Stimulated activated CD4-positive, alpha-beta T cell treated with anti-CD3 and anti-CD28 coated beads, Interleukin-15, amount 100 ng/mL, for 24 hours (primary cell): ENCODE results near the gene SERPINB8.
"Not testable (repeated sequence)": the region's sequence is repeated elsewhere in the genome, so short reads cannot be mapped to it uniquely, and the experiment has no call there.

Source experiments
- DNase-seq: peaks from one replicate; pipeline ENCODE4 v3.0.0-alpha.2; 2020

The SERPINB8 gene, protein sequence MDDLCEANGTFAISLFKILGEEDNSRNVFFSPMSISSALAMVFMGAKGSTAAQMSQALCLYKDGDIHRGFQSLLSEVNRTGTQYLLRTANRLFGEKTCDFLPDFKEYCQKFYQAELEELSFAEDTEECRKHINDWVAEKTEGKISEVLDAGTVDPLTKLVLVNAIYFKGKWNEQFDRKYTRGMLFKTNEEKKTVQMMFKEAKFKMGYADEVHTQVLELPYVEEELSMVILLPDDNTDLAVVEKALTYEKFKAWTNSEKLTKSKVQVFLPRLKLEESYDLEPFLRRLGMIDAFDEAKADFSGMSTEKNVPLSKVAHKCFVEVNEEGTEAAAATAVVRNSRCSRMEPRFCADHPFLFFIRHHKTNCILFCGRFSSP

DNA sequence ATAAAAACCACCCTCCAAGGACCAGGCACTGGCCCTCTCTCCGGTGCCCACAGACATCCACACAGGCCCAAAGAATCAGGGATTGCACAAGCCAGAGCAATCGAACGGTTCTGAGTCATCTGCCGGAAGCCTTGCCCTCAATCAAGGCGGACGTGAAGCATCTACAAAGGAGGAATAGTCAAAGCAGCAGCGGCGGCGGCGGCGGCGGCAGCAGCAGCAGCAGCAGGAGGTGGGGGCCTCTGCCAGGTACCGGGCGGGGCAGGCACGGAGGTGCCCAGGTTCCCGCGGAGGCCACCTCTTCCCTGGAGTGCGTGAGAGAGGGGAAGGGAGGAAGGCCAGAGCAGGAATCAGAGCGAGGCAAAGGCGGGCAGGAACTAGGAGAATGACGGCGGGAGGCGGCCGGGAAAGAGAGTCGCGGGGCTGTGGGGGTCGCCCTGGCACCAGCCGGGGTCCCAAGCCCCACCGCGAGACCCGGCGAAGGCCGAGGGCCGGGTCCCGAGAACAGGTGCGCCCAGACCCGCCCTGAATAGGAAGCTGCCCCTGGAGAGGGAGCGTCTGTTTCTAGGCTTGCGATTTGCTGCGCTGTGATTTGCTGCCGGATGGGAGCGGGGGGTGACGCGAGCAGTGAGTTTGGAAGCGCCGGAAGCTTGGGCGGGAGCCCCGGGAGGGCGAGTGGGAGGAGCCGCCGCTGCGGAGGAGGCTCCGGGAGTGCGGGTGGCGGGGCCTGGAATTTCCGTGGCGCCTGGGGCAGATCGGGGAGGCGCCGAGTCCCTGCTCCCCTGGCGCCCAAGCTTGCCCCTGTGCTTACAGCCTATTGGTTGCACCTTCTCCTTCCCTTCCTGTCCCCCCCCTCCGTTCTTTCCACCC, at the start of gene SERPINB8:
Gene SERPINB8 (plus strand): TSS at position 140 of the 867 bp plus-strand sequence. CDS start 8,228 bp downstream, outside the sequence.
- peak; percentile 90 for DNase-seq

DNA sequence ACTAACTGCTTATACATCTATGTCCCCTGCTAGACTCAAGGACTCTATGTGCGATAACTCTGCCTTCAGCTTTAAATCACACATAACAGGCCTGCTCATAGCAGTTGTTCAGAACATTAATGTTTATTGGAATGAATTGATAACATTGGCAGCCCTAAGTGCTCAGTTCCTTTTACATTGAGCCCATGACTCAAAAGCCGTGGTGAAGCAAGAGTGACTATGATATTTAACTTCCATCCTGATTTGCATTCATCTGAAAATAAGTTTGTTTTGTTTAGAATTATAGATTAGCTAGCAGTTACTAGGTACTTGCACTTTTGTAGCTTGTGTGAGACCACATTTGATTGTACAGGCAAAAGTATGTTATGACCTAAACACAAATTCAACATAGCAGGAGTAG, 47.8 kb upstream of the SERPINB8 start:
- DNase-seq: no peak

DNA sequence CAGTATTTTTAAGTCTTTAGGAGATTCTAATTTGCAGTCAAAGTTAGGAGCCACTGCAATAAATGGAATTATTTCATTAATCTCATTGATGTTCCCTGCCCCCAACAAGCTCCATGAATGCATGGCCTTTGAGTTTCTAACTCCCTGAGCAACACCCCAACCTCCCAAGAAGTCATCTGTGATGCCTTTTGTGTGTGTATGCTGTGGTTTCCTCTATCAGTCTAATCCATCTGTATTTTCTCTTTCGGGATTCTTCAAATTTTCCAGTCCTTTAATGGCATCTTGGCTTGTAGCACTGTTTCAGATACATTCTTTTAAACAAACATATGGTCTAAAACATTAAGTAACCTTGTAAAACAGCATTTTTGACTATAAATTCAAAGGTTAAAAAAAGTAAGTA, 45.3 kb upstream of the SERPINB8 start:
- DNase-seq: no peak

DNA sequence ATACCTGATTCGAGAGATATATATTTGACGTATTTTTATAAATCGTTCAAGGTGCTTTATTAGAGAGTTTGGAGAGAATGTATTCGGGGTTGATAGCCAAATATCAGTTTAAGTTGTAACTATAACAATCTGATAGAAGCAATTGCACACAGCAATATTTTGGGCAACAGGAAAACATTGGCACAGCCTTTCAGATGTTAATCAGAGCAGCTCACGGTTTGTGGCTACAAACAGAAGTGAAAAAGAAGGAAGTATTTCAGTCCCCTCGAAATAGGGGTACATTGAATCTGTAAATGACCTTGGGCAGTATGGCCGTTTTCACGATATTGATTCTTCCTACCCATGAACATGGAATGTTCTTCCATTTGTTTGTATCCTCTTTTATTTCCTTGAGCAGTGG, 41.5 kb upstream of the SERPINB8 start:
- no peak for DNase-seq

DNA sequence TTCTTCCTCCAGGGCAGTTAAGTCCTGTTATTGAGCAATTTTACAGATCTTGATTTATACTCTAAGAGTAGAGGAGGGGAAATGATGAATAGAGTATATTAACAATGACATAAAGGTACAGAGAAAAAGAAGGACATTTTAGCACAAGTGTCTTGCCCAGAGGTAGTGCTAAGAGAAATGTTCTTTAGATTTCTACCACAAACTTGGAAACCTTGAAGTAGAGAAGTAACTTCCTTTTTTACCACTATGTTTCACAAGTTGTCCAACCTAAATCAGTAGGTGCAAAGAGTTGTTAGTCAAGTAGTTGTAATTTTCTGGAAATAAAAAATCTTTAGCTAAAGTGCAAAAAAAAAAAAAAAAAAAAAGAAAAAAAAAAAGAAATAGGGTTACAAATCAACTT, 40.5 kb upstream of the SERPINB8 start:
- not testable (repeated sequence) for DNase-seq

DNA sequence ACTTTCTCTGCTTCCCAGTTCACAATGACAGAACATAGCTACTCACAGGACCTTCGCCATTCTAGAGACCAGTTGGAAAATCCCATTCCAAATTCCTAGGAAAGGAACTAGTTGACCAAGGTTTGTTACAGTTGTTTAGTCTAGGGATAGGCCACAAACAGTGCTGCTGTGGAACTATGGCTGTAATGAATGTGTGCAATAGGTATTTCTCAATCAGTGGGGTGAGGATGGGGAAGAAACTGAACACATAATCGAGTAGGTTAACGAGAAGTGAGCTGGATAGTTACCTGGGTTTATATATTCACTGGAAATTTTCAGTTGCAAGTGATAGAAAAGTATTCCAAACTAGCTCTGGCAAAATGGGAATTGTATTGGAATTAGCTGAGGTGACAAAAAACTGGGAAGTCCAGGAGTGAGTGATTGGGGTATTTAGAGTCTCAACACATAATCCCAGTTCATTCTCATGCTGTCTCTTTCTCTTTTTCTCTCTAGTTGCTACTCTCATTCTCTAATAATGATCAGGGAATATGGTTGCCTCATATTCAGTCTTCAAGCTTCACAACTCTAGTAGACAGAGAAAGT, 39.0 kb upstream of the SERPINB8 start:
- DNase-seq: no peak

DNA sequence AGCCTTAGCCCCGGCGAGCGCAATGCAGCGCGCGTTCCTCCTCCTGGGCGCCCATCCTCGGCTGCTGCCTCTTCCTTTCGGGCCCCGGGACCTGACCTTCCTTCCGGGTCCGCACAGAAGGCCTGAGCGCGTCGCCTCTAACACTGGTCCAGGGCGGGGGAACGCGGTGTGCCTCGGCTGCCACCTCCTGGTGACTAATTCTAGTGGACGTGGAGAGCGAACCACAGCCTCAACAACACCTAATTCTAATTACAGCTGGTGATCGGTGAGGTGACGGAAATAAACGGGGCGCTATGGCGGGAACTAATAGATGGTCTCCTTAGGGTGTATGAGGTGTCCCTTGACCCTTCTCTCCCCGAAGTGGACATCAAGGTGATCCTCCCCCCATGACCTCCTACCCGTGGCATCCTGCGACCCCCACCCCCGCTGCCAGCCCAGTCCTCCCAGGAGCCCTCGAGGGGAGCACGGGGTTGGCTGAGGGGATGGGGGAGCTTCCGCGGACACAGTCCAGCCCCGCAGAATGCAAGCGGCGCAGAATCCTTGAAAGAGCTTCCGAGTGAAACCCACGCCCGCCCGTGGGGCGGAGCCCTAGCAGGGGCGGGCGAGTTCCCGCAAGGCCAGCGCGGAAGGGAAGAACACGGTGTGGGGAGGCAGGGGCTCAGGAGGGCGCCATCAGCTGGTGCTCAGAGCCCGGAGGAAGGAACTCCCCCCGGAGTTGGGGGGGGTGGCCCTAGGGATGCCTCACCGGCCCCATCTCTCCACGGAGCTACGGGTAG, 33.5 kb upstream of the SERPINB8 start:
- peak; percentile 79 for DNase-seq

DNA sequence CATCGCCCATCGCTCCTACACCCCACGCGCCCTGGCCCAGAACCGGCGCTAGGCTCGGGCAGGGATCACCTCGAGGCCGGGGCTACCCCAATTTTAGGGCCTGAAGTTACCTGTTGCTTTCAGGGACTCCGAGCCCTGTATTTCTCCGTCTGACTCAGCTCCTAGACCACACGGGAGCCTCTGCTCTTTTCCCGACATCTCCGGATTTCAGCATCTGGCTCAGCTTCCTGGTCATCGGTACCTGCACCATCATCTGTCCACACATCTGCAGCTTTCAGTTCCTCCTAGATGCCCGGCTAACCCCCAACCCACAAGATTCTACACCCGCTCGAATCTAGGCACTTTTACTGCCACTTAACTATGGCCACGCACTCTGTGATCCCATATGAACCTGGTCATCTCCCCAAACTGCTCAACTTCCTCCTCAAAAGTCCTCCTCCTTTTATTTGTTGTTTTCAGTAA, 32.9 kb upstream of the SERPINB8 start:
- no peak for DNase-seq

DNA sequence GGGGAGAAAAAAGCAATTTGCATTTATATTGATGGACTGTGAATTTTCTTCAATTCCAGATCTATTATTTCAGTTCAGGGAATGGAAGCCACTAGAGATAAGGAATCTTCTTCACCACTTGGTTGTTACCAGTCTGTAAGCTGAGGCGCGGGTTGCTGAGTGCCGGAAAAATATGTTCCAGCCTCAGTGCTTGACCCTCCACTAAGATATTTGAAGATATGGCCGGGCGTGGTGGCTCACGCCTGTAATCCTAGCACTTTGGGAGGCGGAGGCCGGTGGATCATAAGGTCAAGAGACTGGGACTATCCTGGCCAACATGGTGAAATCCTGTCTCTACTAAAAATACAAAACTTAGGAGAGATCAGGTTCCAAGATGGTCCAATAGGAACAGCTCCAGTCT, 29.9 kb upstream of the SERPINB8 start:
- no peak for DNase-seq

DNA sequence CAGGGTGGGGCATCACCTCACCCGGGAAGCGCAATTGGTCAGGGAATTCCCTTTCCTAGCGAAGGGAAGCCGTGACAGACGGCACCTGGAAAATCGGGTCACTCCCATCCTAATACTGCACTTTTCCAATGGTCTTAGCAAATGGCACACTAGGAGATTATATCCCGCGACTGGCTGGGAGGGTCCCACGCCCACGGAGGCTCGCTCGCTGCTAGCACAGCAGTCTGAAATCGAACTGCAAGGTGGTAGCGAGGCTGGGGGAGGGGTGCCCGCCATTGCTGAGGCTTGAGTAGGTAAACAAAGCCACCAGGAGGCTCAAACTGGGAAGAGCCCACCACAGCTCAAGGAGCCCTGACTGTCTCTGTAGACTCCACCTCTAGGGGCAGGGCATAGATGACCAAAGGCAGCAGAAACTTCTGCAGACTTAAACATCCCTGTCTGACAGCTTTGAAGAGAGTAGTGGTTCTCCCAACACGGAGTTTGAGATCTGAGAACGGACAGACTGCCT, 29.3 kb upstream of the SERPINB8 start:
- not testable (repeated sequence) for DNase-seq

DNA sequence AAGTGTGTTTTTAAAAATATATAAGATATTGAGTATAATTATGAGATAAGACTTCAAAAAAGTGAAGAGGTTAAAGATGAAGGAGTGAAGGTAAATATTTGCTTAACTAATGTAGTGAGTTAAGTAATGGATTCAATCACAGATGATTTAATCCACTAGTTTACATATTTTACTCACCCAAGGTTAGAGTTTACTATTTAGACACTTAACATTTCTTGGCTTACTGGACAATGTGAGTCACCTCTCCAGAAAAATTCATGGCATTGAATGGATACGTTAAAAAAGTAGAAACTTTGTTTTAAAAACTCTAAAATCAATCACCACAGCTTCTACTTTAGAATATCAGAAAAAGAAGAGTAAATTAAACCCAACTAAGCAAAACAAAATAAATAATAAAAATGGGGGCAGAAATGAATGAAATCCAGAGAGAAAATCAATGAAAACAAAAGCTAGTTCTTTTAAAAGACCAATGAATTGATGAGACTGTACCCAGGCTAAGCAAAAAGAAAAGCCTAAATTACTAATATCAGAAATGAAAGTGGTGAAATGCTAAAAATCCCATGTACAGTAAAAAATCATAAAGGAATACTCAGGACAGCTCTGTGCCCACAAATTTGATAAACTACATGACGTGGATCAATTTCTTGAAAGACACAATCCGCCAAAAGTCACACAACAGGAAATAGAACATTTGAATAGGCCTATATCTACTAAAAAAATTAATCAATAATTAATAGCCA, 22.7 kb upstream of the SERPINB8 start:
- DNase-seq: no peak

DNA sequence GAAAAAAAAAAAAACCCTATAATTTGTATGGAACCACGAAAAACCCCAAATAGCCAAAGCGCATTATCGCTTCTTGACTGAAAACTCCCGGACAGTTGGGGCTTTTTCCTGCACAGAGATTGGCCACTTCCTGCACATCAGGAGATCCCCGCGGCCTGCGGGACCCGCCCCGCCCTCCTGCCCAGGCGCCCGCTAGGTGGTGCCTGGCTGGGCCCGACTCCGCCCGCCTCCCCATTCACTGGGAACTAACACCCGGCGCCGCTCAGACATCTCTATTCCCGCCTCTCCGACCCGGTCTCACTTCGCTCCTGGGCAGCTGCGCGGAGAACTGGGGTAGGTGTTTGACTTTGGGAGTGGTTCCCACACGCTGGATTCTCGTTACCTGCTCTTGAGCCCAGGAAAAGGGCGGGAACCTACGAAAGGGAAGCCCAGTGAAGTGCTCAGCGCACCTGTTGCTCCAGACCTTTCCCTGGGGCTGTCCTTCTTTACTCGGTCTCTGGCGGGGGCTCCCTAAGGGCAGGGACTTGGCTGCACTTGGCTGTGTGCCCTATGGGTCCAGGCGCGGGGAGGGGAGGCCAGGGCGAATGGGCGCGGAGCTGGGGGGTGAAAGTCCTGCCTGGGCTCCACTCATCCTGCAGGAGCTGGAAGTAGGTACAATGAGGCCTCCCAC, 20.7 kb upstream of the SERPINB8 start, which contains the start of gene HMSD:
Gene HMSD (plus strand): TSS at position 234 of the 670 bp plus-strand sequence. CDS start 4,155 bp downstream, outside the sequence.
- DNase-seq: peak; percentile 81

DNA sequence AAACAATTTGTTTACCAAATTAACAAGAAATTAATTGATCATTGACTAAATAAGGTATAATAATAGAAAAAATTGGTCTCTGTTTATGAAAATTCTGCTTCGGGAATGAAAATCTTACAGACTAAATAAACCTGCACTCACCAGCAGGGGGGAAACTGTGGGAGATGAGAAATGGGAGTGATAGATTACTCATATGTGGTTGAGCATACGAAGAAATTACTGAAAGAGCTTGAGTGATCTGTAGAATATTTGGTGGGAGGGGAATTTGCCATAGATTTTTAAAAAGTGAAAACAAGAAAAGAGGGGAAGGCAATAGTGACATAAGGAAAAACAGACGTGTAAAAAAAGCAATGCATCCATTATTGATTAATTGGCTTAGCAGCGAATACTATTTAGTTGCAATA, 18.6 kb upstream of the SERPINB8 start:
- peak; percentile 59 for DNase-seq

DNA sequence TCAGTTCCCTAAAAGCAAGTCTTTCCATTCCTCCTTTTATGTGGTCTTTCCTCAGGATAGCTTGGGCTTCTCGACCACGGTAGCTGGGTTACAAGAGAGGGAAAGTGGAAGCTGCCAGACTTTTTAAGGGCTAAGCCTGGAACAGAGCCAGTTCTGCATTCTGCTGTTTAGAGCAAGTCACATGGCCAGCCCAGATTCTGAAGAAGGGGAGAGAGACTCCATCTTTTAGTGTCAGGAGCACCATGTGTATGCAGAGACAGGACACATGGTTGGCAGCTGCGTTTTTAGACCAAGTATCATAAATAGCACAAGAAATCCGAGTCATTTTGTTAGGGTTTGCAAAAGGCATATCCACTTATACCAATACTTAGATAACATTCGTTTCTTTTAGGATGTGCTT, 16.1 kb upstream of the SERPINB8 start:
- DNase-seq: no peak

DNA sequence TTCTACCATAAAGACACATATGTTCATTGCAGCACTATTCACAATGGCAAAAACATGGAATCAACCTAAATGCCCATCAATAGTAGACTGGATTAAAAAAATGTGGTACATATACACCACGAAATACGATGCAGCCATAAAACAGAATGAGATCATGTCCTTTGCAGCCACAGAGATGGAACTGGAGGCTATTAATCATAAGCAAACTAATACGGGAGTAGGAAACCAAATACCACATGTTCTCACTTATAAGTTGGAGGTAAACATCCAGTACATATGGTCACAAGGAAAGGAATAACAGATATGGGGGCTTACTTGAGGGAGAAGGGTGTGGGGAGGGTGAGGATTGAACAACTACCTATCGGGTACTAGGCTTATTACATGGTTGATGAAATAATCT, 13.1 kb upstream of the SERPINB8 start:
- DNase-seq: no peak

DNA sequence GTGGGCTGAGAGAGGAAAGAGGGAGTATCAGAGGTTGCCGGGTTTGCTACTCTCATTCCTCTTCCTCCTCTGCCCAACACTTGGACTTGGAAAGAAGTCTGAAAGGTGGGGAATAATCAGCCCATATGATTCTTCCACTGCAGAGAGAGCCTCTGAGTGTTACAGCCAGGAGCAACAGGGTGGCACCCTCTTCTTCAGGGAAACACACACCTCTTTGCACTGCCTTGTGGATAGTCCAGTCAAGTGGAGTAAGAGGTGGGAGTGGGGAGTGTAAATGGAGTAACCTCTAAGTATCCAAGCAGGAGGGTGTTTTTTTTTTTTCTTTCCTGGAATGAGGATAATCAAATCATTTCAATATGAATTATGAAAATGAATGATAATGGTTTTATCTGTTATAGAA, 9.0 kb upstream of the SERPINB8 start:
- no peak for DNase-seq

DNA sequence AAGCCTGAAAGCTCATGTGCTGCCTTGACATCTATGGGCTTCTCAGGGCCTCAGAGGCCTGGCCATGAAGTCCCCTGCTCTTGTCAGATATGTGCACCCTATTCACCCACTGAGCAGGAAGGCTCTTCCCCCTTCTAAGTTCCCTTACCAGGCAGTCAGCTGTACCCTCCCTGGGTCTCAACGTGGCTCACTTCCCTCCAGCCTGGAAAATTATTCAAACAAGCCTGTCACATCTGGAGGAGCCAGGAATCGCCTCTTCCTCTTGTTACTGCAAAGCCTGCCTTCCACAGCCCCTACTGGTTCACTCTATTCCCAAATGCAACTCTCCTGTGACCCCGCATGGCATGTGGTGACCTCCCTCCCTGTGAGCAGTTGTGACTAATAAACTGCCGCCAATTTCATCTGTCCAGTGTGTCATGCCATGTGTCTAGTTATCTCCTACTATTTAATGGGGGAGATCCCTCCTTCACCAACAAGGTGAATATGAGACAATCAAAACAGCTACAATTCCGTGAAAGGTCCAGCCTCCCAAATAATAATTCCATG, 8.4 kb upstream of the SERPINB8 start:
- DNase-seq: no peak

DNA sequence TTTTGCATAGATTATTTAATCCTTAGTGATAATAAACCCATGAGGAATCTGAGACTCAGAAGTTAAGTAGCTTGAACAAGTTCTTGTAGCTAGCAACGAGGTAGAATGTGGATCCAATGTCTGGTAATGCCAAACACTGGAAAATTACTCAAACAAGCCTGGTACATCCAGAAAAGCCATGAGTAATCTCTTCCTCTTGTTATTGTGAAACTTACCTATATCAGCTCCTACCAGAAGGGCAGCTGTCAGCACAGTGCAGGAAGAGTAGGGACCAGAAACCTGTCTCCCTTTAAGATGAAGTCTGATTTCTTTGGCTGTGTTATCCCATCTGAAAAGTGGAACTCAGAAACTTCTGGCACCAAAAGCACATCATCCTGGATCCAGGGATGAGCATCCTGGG, 7.7 kb upstream of the SERPINB8 start:
- no peak for DNase-seq

DNA sequence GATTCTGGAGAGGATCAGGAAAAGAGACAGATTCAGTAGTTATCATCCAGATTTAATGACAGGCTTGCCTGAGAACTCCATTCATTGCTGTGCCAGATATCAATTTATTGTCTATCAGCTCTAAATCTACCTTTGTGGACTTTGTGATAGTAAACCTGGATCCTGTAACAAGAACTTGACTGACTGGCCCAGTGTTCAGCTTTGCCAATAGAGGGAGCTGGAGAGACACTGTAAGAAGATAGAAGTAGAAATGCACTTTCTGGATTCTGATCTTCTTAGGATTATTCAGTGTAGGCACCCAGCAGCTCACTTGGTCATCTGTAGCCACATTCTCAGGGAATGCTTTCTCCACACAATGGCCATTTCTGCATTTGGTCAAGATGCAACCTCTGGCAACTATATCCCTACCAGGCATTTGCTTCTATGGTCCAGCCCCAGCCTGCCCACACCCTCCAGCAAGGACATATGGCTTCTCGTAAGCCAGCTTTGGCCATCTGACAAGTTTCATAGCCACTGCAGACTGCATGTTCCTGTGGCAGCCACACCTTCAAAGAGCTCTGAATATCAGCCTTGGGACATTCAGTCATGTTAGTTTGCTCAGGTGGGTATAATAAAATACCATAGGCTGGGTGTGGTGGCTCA, 6.1 kb upstream of the SERPINB8 start:
- DNase-seq: peak; percentile 55

DNA sequence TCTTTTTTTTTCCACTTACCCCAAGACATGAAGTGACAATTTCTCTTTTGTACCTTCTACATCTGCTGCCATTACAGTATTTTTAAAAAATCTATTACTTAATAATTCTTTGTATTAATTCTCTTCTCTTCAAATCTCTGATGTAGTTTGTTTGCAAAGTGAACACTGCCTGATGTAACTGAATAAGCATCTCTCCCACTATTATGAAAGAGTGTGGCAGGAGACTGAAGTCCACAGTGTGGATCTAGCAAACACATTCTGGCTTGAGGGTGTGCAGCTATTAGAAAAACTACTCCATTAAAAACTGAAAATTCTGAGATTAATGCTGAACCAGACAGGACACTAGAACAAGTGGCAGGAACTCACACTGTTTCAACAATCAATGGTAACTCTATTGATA, 5.0 kb upstream of the SERPINB8 start:
- DNase-seq: no peak
